ENCODE results near the gene FRAT2. TPM values are rescaled to one million over a fixed set of nuclear protein-coding genes. Genes with fewer than 3 reads are reported as not detected.
A peak's percentile ranks its signal among the peaks of the same experiment; 100 is the strongest.

FRAT2 gene
- total and polyA plus RNA-seq, 2 of the 13 experiments (the other 11 are each of a cell fraction or from before 2014, with no cell fraction given): 7.2 to 14.1 TPM

DNA sequence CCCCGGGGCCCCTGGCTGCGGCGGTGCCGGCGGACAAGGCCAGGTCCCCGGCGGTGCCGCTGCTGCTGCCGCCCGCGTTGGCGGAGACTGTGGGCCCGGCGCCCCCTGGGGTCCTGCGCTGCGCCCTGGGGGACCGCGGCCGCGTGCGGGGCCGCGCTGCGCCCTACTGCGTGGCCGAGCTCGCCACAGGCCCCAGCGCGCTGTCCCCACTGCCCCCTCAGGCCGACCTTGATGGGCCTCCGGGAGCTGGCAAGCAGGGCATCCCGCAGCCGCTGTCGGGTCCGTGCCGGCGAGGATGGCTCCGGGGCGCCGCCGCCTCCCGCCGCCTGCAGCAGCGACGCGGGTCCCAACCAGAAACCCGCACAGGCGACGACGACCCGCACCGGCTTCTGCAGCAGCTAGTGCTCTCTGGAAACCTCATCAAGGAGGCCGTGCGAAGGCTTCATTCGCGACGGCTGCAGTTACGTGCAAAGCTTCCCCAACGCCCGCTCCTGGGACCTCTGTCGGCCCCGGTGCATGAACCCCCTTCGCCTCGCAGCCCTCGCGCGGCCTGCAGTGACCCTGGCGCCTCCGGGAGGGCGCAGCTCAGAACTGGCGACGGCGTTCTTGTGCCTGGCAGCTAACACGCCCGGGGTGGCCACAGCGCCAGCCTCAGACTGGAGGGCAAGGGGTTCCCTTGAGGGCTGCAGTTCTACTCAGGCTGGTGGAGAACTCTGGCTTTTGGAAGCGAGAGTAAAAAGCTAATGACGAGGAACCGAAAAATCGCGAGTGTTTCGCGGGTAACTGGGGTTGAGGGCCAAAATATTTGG, 14.7 kb downstream of the FRAT2 start (continued):
- TF ChIP-seq ZHX1 (CRISPR knock-in tag; IDR thresholded peaks at IDR 0.05; ENCODE audit: low read depth) (peak; percentile 17; the same call in 1 of the 2 replicates), ZNF441 (CRISPR knock-in tag; IDR thresholded peaks at IDR 0.05; ENCODE audit: borderline replicate concordance) (0 out of 2 replicates have a peak, but pooled peaks have one; percentile 63), ZNF558 (CRISPR knock-in tag; IDR thresholded peaks at IDR 0.05; ENCODE audit: borderline replicate concordance) (no peak), RXRB (CRISPR knock-in tag; IDR thresholded peaks at IDR 0.05; ENCODE audit: borderline replicate concordance) (peak; percentile 13; the same call in 1 of the 2 replicates), ZNF780A (CRISPR knock-in tag; IDR thresholded peaks at IDR 0.05) (0 out of 2 replicates have a peak, but pooled peaks have one; percentile 2), MTA1 (CRISPR knock-in tag; IDR thresholded peaks at IDR 0.05; ENCODE audit: borderline replicate concordance) (0 out of 2 replicates have a peak, but pooled peaks have one; percentile 4), CHD4 (IDR thresholded peaks at IDR 0.05; ENCODE audit: borderline replicate concordance, low read length) (no peak), ZNF883 (CRISPR knock-in tag; IDR thresholded peaks at IDR 0.05; ENCODE audit: not compliant biosample characterization) (peak; percentile 41), DBP (CRISPR knock-in tag; IDR thresholded peaks at IDR 0.05; ENCODE audit: not compliant biosample characterization) (no peak), DNMT1 (CRISPR knock-in tag; IDR thresholded peaks at IDR 0.05) (no peak), NFE2 (CRISPR knock-in tag; IDR thresholded peaks at IDR 0.05) (no peak), HOXA7 (CRISPR knock-in tag; IDR thresholded peaks at IDR 0.05) (no peak), CREM (IDR thresholded peaks at IDR 0.05) (no peak), CREM (CRISPR knock-in tag; IDR thresholded peaks at IDR 0.05) (no peak), ZMYM2 (CRISPR knock-in tag; IDR thresholded peaks at IDR 0.05) (no peak), CEBPG (CRISPR knock-in tag; IDR thresholded peaks at IDR 0.05) (no peak), ASH2L (IDR thresholded peaks at IDR 0.05; ENCODE audit: insufficient read length, low read depth, low read length) (peak; percentile 17), ZBTB20 (CRISPR knock-in tag; IDR thresholded peaks at IDR 0.05; ENCODE audit: borderline replicate concordance, low read depth) (no peak), ZBTB26 (CRISPR knock-in tag; IDR thresholded peaks at IDR 0.05; ENCODE audit: borderline replicate concordance) (0 out of 2 replicates have a peak, but pooled peaks have one; percentile 42), FOXC1 (CRISPR knock-in tag; IDR thresholded peaks at IDR 0.05; ENCODE audit: borderline replicate concordance) (peak; percentile 20; the same call in 1 of the 2 replicates), ZNF331 (CRISPR knock-in tag; IDR thresholded peaks at IDR 0.05) (no peak), IKZF5 (CRISPR knock-in tag; IDR thresholded peaks at IDR 0.05) (no peak), SETDB1 (CRISPR knock-in tag; IDR thresholded peaks at IDR 0.05; ENCODE audit: borderline replicate concordance) (no peak)
